Astrocyte of the cerebellum (primary cell): ENCODE data around the gene CNTN3.

Experiments used
- DNase-seq: peaks from one replicate; pipeline ENCODE4 v3.0.0-alpha.2; 2011; ENCODE audit warnings: low read depth
- H3K4me3 ChIP-seq: 2 replicates; pipeline ENCODE4 v1.5.1; 2011; ENCODE audit warnings: mild to moderate bottlenecking, low read depth, low read length, moderate library complexity
- CTCF ChIP-seq: IDR thresholded peaks from 2 replicates; pipeline ENCODE4 v1.5.1; 2012; ENCODE audit warnings: low read length, low read depth, moderate library complexity, mild to moderate bottlenecking; ENCODE audit errors: missing control alignments
- in situ Hi-C: cut with HindIII; loops from 2 replicates; pipeline ENCODE4 v1.10.0; 2017; ENCODE audit warnings: low sequenced_read_pairs

Gene CNTN3

GRCh38 chr3:74646094-74646493 is 31.6 kb upstream of the CNTN3 start:
- in situ Hi-C loops = no loop called here
- TF ChIP-seq CTCF = no peak

GRCh38 chr3:74643636-74644035 is 29.2 kb upstream of the CNTN3 start:
- H3K4me3 ChIP-seq = no peak overlapping the region
- DNase-seq = no peak
- TF ChIP-seq CTCF = no peak
- in situ Hi-C loops = no loop called here

More at GRCh38 chr3:74646094-74646493, 31.6 kb upstream of the CNTN3 start:
- no peak for DNase-seq
- no peak overlapping the region for H3K4me3 ChIP-seq

GRCh38 chr3:74642876-74643275 is 28.4 kb upstream of the CNTN3 start:
- TF ChIP-seq CTCF = no peak
- in situ Hi-C loops = no loop called here
- no peak for DNase-seq
- H3K4me3 ChIP-seq = no peak overlapping the region

- DNase-seq = no peak
- in situ Hi-C loops = no loop called here
- TF ChIP-seq CTCF = no peak
- H3K4me3 ChIP-seq = no peak overlapping the region
Measured at GRCh38 chr3:74640211-74640610, 25.8 kb upstream of the CNTN3 start.

- TF ChIP-seq CTCF = no peak
- no peak overlapping the region for H3K4me3 ChIP-seq
- DNase-seq = no peak
- in situ Hi-C loops = no loop called here
Measured at GRCh38 chr3:74639681-74640080, 25.2 kb upstream of the CNTN3 start.

GRCh38 chr3:74636981-74637380 is 22.5 kb upstream of the CNTN3 start:
- H3K4me3 ChIP-seq = no peak overlapping the region
- no peak for DNase-seq
- in situ Hi-C loops = no loop called here
- TF ChIP-seq CTCF = no peak

- TF ChIP-seq CTCF = no peak
- in situ Hi-C loops = no loop called here
- no peak overlapping the region for H3K4me3 ChIP-seq
- no peak for DNase-seq
Measured at GRCh38 chr3:74633021-74633420, 18.6 kb upstream of the CNTN3 start.
